ENCODE results near the gene PAX4.

PAX4 gene

GRCh38 chr7:127625331-127625730, 7.4 kb upstream of the PAX4 start:
- Histone ChIP-seq H3K27me3 (replicated peaks; ENCODE audit: control insufficient read depth, insufficient read depth, low read length) (no peaks in the 10 kb centered on the region), H3K4me3 (replicated peaks; ENCODE audit: low read depth, low read length) (no peak overlapping the region), H3K36me3 (ENCODE audit: control insufficient read depth, insufficient read depth, low read length) (no peaks in the 10 kb centered on the region)
- TF ChIP-seq, protein P1, sequence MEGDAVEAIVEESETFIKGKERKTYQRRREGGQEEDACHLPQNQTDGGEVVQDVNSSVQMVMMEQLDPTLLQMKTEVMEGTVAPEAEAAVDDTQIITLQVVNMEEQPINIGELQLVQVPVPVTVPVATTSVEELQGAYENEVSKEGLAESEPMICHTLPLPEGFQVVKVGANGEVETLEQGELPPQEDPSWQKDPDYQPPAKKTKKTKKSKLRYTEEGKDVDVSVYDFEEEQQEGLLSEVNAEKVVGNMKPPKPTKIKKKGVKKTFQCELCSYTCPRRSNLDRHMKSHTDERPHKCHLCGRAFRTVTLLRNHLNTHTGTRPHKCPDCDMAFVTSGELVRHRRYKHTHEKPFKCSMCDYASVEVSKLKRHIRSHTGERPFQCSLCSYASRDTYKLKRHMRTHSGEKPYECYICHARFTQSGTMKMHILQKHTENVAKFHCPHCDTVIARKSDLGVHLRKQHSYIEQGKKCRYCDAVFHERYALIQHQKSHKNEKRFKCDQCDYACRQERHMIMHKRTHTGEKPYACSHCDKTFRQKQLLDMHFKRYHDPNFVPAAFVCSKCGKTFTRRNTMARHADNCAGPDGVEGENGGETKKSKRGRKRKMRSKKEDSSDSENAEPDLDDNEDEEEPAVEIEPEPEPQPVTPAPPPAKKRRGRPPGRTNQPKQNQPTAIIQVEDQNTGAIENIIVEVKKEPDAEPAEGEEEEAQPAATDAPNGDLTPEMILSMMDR (IDR thresholded peaks at IDR 0.05; ENCODE audit: insufficient read depth, low read length, poor library complexity, severe bottlenecking): no peak
- no peak for DNase-seq (ENCODE audit: extremely low read depth, insufficient read length)

DNA sequence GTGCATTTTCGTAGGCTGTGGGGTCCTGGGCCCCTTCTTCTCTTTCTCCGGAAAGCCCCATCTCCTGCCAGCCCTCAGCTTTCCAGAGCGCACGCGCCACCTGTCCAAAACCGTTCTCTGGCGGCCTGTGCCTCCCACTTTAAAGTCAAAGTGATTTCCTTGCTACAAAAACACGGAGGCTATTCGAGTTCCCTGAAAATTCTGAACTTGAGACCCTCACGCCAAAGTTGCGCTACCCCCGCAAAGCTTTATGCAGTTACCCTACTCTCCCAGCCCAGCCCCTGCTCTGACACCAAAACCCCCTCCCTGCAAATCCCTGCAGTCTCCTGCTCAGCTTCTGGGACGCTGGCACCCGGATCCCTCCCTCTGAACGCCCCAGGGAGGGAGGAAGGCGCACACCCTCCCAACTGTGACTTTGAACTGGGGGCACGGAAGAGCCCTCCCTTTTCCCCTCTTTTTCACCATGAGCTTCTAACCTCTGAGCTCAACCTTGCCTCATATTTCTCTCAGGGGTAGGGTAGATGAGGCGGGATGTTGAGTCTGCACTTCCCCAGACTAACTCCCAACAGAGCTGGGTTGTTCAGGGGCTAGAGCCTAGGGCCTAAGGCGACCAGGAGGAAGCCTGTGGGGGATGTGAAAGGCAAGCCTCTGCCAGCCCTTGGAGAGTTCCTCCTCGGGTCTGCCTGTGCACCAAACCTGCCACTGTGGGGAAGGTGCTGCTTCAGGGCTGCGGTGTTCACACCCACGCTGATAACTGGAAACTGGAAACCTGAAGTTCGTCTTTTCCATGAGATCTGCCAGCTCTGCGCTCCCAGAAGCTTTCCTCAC, 2.7 kb upstream of the PAX4 start:
- no peaks in the 10 kb centered on the region for H3K36me3 ChIP-seq (ENCODE audit: control insufficient read depth, insufficient read depth, low read length)
- no peak overlapping the region for H3K4me3 ChIP-seq (replicated peaks; ENCODE audit: low read depth, low read length)
- TF ChIP-seq, protein P1 (IDR thresholded peaks at IDR 0.05; ENCODE audit: insufficient read depth, low read length, poor library complexity, severe bottlenecking): no peak
- DNase-seq (ENCODE audit: extremely low read depth, insufficient read length): no peak
- peaks cover 1% of the 10 kb centered on the region for H3K27me3 ChIP-seq (replicated peaks; ENCODE audit: control insufficient read depth, insufficient read depth, low read length)

DNA sequence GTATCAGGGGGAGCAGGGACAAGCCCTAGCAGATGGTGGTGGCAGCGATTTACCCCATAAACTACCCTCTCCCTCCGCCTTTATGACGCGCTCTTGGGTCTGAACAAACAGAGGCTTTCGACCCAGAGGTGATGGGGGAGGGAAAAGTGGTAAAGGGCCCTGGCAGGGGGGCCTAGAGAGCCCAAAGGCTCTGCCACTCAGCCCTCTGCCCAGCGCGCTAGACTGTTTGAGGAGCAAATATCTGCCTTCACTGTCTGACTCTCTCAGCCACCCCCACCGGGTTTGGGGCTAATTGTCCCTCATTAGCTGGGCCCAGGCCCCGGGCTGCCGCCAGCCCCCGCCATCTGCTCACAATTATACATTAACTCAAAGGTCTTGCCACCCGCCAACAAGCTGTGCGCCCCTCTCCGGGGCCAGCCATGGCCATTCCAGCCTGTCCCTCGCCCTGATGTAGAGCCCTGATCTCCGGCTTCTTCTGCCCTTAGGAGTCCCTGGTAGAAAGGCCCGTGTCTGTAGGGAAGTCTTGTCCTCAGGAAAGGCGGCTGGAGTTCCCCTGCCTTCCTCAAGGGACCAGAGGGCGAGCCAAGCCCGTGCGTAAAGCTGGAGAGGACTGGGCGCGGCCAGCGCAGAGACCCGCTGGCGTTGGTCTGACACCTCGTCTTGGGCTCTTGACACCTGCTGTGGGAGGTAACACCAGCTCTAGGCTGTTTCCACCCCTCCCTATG, 1.9 kb upstream of the PAX4 start:
- peak; percentile 22 for DNase-seq (ENCODE audit: extremely low read depth, insufficient read length)
- peaks cover 5% of the 10 kb centered on the region for H3K27me3 ChIP-seq (replicated peaks; ENCODE audit: control insufficient read depth, insufficient read depth, low read length)

GRCh38 chr7:127618775-127619174, 833 bp upstream of the PAX4 start:
- Histone ChIP-seq H3K27me3 (replicated peaks; ENCODE audit: control insufficient read depth, insufficient read depth, low read length) (peaks cover 5% of the 10 kb centered on the region), H3K4me3 (replicated peaks; ENCODE audit: low read depth, low read length) (no peak overlapping the region), H3K36me3 (ENCODE audit: control insufficient read depth, insufficient read depth, low read length) (no peaks in the 10 kb centered on the region)
- TF ChIP-seq, protein P1 (IDR thresholded peaks at IDR 0.05; ENCODE audit: insufficient read depth, low read length, poor library complexity, severe bottlenecking): no peak
- no peak for DNase-seq (ENCODE audit: extremely low read depth, insufficient read length)

More for the DNA sequence above, 1.9 kb upstream of the PAX4 start:
- Histone ChIP-seq H3K36me3 (ENCODE audit: control insufficient read depth, insufficient read depth, low read length) (no peaks in the 10 kb centered on the region), H3K4me3 (replicated peaks; ENCODE audit: low read depth, low read length) (no peak overlapping the region)
- TF ChIP-seq, protein P1 (IDR thresholded peaks at IDR 0.05; ENCODE audit: insufficient read depth, low read length, poor library complexity, severe bottlenecking): no peak

DNA sequence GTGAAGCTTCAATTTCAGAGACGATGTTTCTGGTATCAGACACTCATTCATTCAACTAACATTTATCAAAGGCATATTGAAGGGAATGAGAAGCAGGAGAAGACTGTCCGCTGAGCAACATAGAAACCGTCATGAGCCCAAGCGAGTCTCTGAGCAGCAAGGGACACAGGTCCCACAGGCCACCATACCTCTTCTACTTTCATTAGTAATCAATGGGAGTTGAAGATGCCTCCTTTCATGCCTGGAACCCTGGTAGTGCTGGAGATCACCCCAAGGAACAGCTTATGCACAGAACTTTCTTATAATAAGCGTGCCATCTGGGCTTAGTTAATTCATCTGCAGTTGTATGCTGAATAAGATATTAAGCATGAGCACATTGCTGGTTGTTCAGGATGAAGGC, 1.2 kb downstream of the PAX4 start:
- Histone ChIP-seq H3K36me3 (ENCODE audit: control insufficient read depth, insufficient read depth, low read length) (no peaks in the 10 kb centered on the region), H3K27me3 (replicated peaks; ENCODE audit: control insufficient read depth, insufficient read depth, low read length) (peaks cover 6% of the 10 kb centered on the region), H3K4me3 (replicated peaks; ENCODE audit: low read depth, low read length) (no peak overlapping the region)
- TF ChIP-seq, protein P1 (IDR thresholded peaks at IDR 0.05; ENCODE audit: insufficient read depth, low read length, poor library complexity, severe bottlenecking): no peak
- no peak for DNase-seq (ENCODE audit: extremely low read depth, insufficient read length)

All from GM06990 (cell line).